Measurements from ENCODE around the gene RHEBL1. TPM values are rescaled to one million over a fixed set of nuclear protein-coding genes. Genes with fewer than 3 reads are reported as not detected.
A peak's percentile ranks its signal among the peaks of the same experiment; 100 is the strongest.

The RHEBL1 gene
- total RNA-seq, 2 donors from 2014 or later: 7.9 to 8.1 TPM

DNA sequence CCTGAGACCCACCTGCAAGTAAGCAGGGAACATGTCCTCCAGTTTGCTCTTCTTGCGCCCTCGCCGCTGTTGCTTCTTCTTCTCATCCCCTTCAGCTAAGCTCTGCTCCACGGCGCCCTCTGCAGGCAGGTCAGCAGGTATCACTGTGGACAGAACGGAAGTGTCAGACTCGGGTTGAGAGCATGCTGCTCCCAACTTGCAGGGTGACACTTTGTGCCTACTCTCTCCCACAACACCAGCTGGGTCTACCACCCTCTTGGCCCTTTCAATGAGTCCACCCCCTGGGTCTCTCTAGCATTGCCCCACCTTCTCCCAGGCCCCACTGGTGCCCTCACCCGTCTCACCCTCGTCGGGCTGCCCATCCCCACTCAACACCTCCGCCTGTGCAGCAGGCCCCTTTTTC lies 25.9 kb downstream of the RHEBL1 start:
- H3K27me3 Mint-ChIP-seq: no peaks in the 10 kb centered on the region
- peaks cover 7% of the 10 kb centered on the region for H3K36me3 Mint-ChIP-seq (ENCODE audit: low read depth)
- no peaks in the 10 kb centered on the region for H3K9me3 ChIP-seq (ENCODE audit: control insufficient read depth, low read length, poor library complexity, severe bottlenecking)
- H3K4me1 Mint-ChIP-seq: peaks cover 7% of the 10 kb centered on the region
- H3K4me3 Mint-ChIP-seq: no peak overlapping the region
- DNase-seq (peak; percentile 66 to 82 (median 67)), ATAC-seq (peak; percentile 93)
- peak overlapping the region; percentile 86 for H3K27ac Mint-ChIP-seq

DNA sequence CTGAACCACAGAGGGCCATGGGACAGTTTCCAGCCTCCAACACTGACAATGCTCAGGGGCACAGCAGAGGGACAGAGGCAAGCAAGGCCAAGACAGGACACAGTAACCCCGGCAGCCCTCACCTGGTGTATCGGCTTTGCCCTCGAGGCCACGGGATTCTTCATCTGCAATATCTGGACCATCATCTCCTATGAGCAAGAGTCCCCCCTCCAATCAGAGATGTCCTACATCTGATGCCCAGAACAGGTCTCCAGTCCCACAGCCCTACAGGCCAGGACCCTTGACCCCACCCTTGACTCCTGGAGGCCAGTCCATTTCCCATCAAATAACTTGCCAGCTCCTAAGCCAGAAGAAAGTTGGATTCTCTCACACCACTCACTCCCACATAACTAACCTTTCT lies 26.5 kb downstream of the RHEBL1 start:
- H3K4me3 Mint-ChIP-seq: no peak overlapping the region
- DNase-seq (no peak), ATAC-seq (no peak)
- H3K27me3 Mint-ChIP-seq: no peaks in the 10 kb centered on the region
- H3K36me3 Mint-ChIP-seq (ENCODE audit: low read depth): peaks cover 9% of the 10 kb centered on the region
- H3K27ac Mint-ChIP-seq: peak overlapping the region; percentile 86
- no peaks in the 10 kb centered on the region for H3K9me3 ChIP-seq (ENCODE audit: control insufficient read depth, low read length, poor library complexity, severe bottlenecking)
- H3K4me1 Mint-ChIP-seq: peaks cover 8% of the 10 kb centered on the region

DNA sequence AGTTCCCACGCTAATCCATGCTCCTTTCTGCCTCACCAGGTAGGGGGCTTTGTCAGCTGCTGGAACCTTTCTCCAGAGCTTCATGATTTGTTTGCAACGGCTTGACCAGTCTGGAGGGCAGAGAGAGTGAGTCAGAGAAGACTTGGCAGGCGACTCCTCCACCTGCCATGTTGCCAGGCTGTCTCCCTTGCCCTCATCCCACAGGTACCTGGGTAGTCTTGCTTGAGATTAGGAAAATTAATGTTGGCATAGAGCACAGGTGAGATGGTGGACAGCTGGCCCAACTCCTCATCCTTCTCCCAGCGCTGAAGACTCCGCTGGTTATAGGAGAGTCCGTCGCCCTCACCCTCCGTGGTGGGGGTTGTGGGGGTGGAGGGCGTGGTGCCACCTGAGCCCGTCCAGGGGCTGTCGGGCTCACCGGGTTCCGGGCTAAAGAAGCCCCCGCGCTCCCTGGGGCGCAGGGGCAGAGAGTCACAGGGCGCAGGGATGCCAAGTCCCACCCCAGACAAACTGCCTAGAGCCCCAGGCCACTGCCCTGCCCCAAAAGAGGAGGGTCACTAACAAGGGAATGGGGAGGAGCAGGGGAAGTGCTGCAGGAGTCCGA lies 27.8 kb downstream of the RHEBL1 start:
- Mint-ChIP-seq H3K4me3 (no peak overlapping the region), H3K36me3 (ENCODE audit: low read depth) (peaks cover 9% of the 10 kb centered on the region), H3K27ac (no peak overlapping the region), H3K27me3 (no peaks in the 10 kb centered on the region), H3K4me1 (peaks cover 8% of the 10 kb centered on the region)
- DNase-seq: no peak
- ATAC-seq: no peak
- no peaks in the 10 kb centered on the region for H3K9me3 ChIP-seq (ENCODE audit: control insufficient read depth, low read length, poor library complexity, severe bottlenecking)

DNA sequence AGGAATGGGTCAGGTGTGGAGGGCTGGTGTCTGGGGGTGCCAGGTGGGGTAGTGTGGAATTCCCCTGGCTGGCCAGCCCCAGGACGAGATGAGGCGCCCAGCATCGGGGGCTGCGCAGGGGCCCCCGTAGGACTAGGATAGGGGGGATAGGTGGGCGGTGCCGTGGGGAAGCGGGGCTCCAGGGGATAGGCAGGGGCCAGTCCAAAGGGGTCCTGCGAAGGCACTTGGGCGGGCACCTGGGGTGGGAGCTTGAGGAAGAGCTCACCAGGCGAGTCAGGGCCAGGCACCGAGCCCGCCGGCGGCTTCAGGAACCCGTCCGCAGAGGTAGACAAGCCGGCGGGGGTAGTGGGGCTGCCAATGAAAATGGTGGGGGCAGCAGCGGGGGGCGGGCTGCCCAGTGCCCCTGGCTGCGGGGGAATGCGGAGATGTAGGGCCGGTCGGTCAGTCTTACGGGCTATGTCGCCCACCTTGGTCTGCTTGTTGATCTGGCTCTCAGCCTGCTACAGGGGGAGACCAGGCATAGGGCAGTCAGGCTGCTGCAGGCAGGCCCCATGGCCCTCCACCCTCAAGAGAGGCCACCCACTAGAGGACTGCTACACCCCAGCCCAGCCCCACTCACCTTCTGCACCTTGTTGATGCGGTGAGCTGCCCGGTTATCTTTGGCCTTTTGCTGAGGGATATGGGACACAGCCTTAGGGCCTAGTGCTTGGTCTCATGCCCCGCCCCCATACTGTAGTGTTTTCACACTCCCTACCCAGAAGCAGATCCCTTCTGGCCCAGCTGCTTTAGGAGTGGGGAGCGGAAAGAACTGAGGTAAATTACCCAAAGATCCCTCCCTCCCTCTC lies 28.5 kb downstream of the RHEBL1 start:
- no peak for ATAC-seq
- Mint-ChIP-seq H3K27me3 (no peaks in the 10 kb centered on the region), H3K27ac (peak overlapping the region; percentile 68), H3K4me1 (peaks cover 8% of the 10 kb centered on the region), H3K36me3 (ENCODE audit: low read depth) (peaks cover 9% of the 10 kb centered on the region), H3K4me3 (no peak overlapping the region)
- no peaks in the 10 kb centered on the region for H3K9me3 ChIP-seq (ENCODE audit: control insufficient read depth, low read length, poor library complexity, severe bottlenecking)
- no peak for DNase-seq

DNA sequence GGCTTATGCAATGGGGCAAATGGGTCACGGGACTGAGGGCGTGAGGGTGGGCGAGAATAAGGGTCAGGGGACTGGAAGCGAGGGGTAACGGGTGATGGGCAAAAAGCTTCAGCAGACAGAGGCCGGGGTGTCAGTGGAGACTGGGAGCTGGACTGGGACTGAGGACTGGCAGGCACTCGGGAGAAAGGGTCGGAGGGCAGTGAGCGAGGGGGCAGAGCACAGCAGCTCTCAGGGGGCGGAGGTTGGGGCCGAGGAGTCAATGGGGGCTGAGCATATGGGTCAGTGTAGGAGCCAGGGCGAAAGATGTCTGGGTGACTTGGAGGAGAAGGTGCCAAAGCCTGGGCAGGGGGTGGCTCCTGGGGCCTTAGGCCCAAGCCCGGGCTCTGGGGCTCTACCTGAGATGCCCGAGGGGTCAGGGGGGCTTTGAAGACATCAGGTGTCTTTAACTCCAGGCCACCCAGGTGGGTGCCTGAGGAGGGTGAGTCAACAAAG lies 29.4 kb downstream of the RHEBL1 start:
- ATAC-seq: no peak
- Mint-ChIP-seq H3K27me3 (no peaks in the 10 kb centered on the region), H3K27ac (peak overlapping the region; percentile 68), H3K36me3 (ENCODE audit: low read depth) (peaks cover 9% of the 10 kb centered on the region), H3K4me3 (no peak overlapping the region), H3K4me1 (peaks cover 8% of the 10 kb centered on the region)
- H3K9me3 ChIP-seq (ENCODE audit: control insufficient read depth, low read length, poor library complexity, severe bottlenecking): no peaks in the 10 kb centered on the region
- no peak for DNase-seq

DNA sequence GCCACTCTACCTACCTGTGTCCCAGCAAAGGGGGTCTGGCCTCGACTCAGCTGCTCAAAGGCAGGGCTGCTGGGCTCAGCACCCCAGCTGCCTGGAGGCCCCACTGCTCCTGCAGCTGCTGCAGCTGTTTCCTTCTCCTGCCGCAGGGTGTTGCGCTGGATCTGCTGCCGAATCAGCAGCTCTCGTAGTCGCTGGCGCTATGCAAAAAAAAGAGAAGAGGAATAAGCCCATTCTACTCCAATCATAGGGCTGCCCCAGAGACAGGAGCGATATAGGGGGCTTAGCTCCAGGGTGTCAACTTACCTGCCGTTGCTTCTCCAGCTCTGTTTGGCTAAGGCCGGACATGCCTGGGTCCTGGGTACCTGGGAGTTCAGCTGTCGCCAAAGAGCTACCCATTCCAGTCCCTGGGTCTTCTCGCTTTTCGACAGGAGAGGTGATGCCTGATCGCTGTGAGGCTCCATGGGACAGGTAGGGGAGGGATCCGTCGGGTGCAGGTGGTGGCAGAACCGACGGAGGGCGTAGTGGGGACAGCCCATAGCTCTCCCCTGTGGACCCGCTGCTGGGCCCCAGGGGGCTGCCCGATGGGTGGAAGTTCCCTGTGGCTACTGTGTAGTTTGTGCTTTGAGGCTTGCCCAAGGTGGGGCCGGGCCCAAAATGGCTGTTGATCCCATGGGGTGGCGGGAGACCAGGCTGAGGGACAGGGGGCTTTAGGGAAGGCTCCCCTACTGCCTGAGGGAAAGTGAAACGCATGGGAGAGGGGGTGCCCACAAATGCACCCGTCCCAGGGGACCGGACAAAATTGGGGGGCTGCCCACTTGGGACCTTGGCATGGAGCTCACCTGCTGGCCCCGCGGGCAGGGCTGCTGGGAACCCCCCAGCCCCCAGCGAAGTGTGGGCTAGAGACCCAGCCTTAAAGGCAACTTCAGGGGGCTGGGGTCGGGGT lies 30.1 kb downstream of the RHEBL1 start:
- peak overlapping the region; percentile 68 for H3K27ac Mint-ChIP-seq
- peaks cover 9% of the 10 kb centered on the region for H3K36me3 Mint-ChIP-seq (ENCODE audit: low read depth)

DNA sequence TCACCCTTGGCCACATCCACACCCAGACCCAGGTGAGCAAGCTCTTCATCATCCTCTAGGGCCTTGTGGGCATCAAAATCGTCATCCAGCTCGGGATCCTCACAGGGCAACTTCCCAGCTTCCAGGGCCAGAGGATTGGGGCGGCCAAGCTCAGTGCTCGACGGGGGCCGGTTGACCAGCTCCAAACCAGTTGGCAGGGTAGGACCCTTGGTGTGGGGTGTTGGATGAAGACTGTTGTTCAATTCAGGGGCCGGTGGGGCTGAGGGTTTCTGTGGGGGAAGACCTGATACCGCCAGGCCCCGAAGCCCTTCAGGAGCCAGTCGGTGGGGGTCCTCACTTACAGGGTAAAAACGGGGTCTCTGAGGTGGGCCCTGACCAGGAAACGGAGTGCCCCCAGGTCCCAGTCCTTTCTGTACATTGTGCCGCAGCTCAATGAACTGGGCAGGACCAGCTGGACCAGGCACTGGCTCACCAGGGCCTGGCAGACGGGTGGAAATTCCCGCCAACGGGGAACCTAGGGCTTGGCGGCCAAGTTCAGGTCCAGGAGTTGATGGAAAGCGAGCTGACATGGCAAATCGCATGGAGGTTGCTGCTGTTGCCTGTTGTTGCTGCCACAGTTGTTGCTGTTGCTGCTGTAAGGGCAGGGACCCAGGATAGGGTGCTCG lies 31.4 kb downstream of the RHEBL1 start:
- ATAC-seq: no peak

More for the DNA sequence above, 30.1 kb downstream of the RHEBL1 start:
- no peak for DNase-seq
- no peaks in the 10 kb centered on the region for H3K9me3 ChIP-seq (ENCODE audit: control insufficient read depth, low read length, poor library complexity, severe bottlenecking)
- Mint-ChIP-seq H3K27me3 (no peaks in the 10 kb centered on the region), H3K4me3 (peak overlapping the region; percentile 47), H3K4me1 (peaks cover 8% of the 10 kb centered on the region)
- ATAC-seq: no peak

DNA sequence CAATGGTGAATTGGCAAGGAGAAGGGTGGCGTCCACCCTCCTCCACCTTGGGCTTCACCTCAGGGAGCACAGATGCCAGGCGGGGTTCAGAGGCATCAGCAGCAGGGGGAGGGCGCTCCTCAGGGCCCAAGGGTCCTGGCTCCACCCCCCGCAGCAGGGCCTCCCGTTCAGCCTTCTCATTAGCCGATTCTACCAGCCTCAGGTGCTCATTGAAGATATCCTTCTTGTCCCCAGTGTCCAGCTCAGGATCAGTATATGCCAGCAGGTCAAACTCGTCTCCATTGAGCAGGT lies 31.9 kb downstream of the RHEBL1 start:
- Mint-ChIP-seq H3K4me1 (peaks cover 8% of the 10 kb centered on the region), H3K36me3 (ENCODE audit: low read depth) (peaks cover 3% of the 10 kb centered on the region), H3K27ac (no peak overlapping the region), H3K4me3 (no peak overlapping the region), H3K27me3 (no peaks in the 10 kb centered on the region)
- DNase-seq: no peak
- no peak for ATAC-seq
- no peaks in the 10 kb centered on the region for H3K9me3 ChIP-seq (ENCODE audit: control insufficient read depth, low read length, poor library complexity, severe bottlenecking)

More for the DNA sequence above, 31.4 kb downstream of the RHEBL1 start:
- H3K4me1 Mint-ChIP-seq: peaks cover 8% of the 10 kb centered on the region
- H3K36me3 Mint-ChIP-seq (ENCODE audit: low read depth): peaks cover 4% of the 10 kb centered on the region
- H3K4me3 Mint-ChIP-seq: no peak overlapping the region
- no peaks in the 10 kb centered on the region for H3K9me3 ChIP-seq (ENCODE audit: control insufficient read depth, low read length, poor library complexity, severe bottlenecking)
- DNase-seq: no peak
- no peaks in the 10 kb centered on the region for H3K27me3 Mint-ChIP-seq
- no peak overlapping the region for H3K27ac Mint-ChIP-seq

DNA sequence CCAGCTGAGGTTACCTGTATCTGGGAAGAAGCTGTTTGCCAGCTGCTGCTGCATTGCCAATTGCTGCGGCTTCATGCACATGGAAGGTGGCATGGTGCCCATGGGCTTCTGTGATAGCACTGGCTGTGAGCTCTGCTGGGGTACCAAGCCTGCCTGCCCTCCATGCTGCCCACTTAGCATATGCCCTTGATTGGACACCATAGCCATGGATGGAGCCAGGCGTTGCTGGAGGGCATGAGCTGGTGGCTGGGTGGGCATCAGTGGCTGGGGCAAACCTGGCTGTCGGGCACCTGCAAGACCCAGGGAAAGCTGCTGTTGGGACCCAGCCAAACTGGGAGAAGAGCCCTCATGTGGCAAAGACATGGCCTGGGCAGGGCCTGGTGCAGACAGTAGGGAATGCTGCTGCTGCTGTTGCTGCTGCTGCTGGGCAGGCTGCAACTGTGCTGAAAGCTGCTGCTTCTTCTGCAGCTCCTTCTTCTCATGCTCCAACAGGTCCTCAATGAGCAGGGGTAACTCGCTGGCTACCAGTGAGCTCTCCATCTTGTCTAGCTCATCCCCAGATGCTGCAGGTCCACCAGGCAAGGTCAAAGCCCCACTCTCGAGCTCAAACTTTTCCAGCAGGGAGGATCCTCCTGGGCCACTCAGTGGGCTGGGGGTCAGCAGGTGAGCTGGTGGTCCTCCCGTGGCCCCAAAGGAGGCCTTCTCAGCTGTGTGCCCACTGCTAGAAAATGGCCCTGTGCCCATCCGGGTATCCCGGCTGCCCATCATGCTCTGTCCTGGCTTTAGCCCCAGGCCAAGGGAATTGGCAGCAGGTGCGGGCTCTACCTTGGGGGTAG lies 32.5 kb downstream of the RHEBL1 start:
- H3K4me1 Mint-ChIP-seq: peaks cover 8% of the 10 kb centered on the region
- H3K27ac Mint-ChIP-seq: no peak overlapping the region
- H3K9me3 ChIP-seq (ENCODE audit: control insufficient read depth, low read length, poor library complexity, severe bottlenecking): no peaks in the 10 kb centered on the region
- peaks cover 3% of the 10 kb centered on the region for H3K36me3 Mint-ChIP-seq (ENCODE audit: low read depth)
- no peak for DNase-seq
- no peaks in the 10 kb centered on the region for H3K27me3 Mint-ChIP-seq
- no peak overlapping the region for H3K4me3 Mint-ChIP-seq
- no peak for ATAC-seq

DNA sequence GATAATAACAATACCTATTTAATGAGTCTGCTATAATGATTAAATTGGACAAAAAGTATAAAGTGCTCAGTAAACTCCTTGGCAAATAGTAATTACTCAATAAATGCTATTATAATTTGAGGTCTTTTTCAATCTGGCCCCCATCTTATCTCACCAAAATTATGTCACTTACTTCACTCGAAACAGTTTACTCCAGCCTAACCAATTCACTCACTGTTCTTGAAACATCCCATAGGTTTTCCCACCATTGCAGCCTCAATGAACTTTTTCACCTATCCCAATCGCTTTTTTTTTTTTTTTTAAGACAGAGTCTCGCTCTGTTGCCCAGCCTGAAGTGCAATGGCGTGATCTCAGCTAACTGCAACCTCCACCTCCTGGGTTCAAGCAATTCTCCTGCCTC lies 33.8 kb downstream of the RHEBL1 start:
- Mint-ChIP-seq H3K36me3 (ENCODE audit: low read depth) (peaks cover 3% of the 10 kb centered on the region), H3K27ac (peak overlapping the region; percentile 60), H3K4me3 (no peak overlapping the region), H3K4me1 (peaks cover 8% of the 10 kb centered on the region), H3K27me3 (no peaks in the 10 kb centered on the region)
- ATAC-seq (no peak), DNase-seq (no peak)
- H3K9me3 ChIP-seq (ENCODE audit: control insufficient read depth, low read length, poor library complexity, severe bottlenecking): no peaks in the 10 kb centered on the region

DNA sequence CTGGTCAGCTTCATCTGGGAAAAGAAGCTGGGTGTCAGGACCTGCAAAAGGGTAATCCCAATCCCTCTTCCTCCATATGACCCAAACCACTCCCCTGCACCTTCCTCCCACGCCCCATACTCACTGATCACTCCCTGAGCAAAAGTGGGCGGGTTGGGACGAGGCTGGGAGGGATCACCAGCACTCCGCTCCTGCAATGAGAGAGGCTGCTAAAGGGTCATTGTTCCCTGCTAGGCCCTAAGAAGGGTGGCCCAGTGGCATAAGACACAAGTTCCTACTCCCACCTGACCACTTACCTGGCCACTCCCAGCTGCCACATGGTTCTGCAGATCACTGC lies 35.5 kb downstream of the RHEBL1 start:
- peaks cover 6% of the 10 kb centered on the region for H3K4me1 Mint-ChIP-seq

DNA sequence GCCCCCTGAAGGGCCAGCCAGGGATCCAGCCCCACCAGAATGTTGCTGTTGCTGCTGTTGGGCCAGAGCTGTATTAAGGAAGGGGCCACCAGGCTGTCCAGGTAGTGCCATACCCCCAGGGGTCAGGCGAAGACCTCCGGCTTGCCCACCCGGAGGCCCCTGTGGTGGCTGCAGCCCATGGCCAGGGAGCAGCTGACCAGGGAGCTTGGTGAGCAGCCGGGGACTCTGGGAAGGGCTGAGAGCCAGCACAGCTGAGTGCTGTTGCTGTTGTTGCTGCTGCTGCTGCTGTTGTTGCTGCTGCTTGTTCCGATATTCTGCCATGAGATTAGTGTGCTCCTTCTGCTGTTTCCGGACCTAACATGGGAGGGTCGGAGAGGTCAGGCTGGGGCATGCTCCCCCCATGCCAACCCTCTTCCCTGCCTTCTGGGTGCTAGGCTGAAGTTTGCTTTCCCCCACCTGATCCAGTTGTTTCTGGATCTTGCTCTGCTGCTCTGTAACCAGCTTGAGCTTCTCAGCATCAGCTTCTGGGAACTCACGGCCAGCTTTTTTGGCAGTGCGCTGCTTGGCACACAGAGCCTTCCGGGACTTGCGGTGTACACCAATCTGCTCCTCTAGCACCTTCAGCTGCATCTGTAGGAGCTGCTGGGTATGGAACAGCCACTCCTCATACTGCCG lies 36.0 kb downstream of the RHEBL1 start:
- Mint-ChIP-seq H3K36me3 (ENCODE audit: low read depth) (peaks cover under 1% of the 10 kb centered on the region), H3K4me1 (peaks cover 3% of the 10 kb centered on the region), H3K27me3 (no peaks in the 10 kb centered on the region), H3K4me3 (no peak overlapping the region), H3K27ac (peak overlapping the region; percentile 32)
- no peaks in the 10 kb centered on the region for H3K9me3 ChIP-seq (ENCODE audit: control insufficient read depth, low read length, poor library complexity, severe bottlenecking)
- DNase-seq: no peak
- ATAC-seq: no peak

More for the DNA sequence above, 35.5 kb downstream of the RHEBL1 start:
- no peaks in the 10 kb centered on the region for H3K9me3 ChIP-seq (ENCODE audit: control insufficient read depth, low read length, poor library complexity, severe bottlenecking)
- H3K27ac Mint-ChIP-seq: peak overlapping the region; percentile 32
- no peak overlapping the region for H3K4me3 Mint-ChIP-seq
- peaks cover 3% of the 10 kb centered on the region for H3K36me3 Mint-ChIP-seq (ENCODE audit: low read depth)
- no peak for DNase-seq
- ATAC-seq: no peak
- no peaks in the 10 kb centered on the region for H3K27me3 Mint-ChIP-seq

Data from T-helper 17 cell (primary cell).